GM18873 (cell line): ENCODE results near the gene PRELID3B.
A peak's percentile ranks its signal among the peaks of the same experiment; 100 is the strongest.
"Not testable (repeated sequence)": the region's sequence is repeated elsewhere in the genome, so short reads cannot be mapped to it uniquely, and the experiment has no call there.

Source experiments
- ATAC-seq: cut with Tn5 transposase; IDR thresholded peaks from one replicate; pipeline ENCODE4 v1.9.1; 2021; ENCODE audit warnings: mild to moderate bottlenecking, moderate library complexity, moderate number of reproducible peaks; ENCODE audit not compliant: unreplicated experiment, low FRiP score

PRELID3B gene

DNA sequence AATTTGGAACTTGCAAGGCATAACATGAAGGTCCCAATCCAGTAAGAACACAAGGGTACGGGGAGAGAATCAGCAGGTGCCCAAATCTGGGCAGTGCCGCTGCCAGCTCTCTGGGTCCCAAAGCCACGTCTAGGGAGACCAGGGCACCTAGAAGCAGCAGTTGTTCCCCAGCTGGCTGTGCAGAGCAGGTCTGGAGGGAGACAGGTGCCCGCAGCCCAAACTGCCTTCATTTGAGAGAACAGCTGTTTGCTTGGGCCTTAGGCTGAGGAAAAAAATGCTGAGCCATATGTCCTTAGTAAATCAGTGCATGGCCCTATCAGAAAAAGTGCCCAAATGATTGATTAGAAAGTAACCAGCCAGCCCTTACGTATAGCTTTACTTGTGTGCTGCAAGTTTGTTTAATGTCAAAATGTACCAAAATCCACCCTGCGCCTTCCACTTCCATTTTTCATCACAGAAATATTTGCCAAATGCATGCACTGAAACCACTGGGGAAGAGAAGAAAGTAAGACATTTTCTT is 9.1 kb upstream of the PRELID3B start:
- ATAC-seq: no peak

DNA sequence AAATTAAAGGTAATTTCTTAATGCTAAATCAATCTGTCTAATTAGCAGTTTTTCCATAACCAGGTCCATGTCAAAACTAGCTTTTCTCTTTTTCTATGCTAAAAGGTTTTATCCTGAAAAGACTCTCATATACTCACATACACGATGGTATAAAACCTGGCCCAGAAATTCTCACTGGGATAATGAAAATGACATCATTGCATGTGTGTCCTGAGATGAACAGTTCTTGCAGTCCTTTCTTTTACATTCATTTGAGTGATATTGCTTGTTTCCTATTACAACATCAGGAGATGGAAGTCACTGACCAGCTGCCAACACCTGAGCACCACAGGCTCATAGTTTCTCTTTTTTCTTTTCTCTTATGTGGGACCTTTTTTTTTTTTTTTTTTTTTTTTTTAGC is 7.9 kb upstream of the PRELID3B start:
- ATAC-seq: no peak

DNA sequence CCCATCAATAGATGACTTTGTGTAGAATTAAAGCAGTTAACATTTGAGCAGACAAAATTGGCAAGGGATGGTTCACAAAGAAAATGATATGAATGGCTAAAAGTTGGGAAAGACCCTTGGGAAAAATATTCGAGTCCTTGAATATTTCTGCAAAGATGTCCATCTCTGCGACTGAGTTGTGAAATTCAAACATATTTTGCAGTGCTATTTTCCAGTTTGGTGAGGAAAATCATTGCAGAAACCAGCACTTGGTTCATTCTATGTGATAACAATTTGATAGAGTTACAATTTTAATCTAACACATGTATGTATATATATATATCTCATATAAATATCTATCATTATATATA is 6.1 kb upstream of the PRELID3B start:
- no peak for ATAC-seq

DNA sequence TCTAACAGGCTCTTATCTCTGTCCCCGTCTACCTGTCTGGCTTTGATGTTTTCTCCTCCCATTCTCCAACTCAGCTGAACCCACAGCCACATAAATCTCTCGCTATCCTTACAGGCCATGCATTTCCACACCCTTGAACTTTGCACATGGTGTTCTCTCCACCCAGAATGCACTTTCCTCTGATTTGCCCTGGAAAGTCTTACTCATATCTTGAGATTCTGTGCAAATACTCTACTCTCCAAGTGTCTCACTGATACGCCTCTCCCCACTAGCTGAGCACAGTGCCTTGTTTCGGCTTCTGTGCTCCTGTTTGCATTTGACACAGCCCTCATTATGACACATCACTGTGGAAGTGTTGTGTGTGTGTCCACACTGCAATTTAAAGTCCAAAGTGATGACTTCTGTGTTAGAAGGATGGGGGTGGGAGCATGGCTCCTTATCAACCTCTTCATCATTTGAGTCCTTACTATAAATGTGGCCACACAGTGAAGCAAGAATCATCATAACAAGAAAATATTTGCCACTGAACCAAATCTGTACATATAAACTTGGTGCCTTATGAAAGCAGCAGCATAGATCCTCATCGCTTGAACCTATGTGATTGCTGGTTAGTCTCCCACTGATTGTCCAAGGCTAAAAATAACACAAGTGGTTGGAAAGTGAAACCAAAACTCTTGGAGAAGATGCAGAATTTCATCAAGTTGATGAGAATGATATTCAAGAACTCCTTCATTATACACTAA is 5.5 kb upstream of the PRELID3B start:
- no peak for ATAC-seq

DNA sequence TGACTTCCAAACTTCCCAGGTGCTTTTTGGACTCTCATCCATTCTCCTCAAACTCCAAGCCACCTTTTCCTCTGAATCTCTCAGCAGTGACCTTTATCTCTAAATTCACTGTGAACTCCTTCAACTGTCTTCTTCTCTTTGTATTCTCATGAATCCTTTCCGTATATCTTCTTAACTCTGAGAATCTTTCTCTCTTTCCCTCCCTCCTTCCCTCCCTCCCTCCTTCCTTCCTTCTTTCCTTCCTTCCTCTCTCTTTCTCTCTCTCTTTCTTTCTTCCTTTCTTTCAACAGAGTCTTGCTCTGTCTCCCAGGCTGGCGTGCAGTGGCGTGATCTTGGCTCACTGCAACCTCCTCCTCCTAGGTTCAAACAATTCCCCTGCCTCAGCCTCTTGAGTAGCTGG is 4.3 kb upstream of the PRELID3B start:
- no peak for ATAC-seq

DNA sequence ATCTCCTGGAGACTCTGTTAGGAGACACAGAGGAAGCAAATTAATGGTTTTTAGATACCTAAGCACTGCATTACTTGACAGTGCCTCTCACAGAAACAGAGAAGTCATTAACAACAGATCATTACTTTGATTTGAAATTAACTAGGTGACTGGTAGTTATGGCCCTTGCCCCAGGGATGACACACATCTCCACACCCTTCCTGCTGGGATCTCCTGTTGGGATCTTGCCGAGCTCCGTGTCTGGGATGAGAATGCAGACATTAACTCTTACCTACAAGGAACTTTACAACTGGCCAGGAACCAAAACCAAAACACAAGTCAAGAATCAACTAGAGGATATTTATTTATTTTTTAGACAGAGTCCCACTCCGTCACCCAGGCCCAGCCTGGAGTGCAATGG is 2.2 kb upstream of the PRELID3B start:
- no peak for ATAC-seq

DNA sequence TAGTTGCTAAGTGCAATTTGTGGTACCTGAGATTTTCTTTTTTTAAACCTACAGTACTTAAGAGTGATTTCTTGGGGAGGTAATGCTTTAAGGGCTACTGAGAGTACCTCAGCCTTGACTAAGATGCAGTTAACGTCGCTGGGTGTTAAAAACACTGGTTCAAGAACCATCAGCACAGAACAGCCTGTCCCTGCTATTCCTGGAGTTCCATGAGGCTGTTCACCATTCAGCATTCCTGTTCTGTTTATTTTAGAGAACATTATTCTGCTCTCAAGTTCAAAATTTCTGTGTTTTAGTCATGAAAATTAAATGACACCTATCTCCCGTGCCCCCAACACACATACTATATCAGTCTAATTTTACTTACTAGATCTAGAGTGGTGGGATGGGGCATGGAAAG is 1.7 kb upstream of the PRELID3B start:
- ATAC-seq: no peak

DNA sequence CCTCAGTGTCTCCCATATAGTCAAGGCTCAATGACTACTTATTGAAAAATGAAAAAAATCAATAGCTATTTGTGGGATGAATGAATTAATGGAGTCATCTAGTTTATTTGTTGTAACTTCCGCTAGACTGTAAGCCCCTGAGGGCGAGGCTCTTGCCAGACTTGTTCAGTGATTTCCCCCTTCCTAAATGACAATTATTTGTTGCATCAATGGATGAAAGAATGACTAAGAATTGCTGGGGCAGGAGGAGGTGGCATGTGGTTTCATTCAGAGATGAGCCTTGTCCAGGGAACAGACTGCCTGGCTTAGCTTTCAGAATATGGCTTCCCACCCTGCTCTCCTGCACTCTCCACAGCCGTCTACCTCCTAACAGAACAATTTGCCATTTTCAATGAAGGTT is 1.1 kb upstream of the PRELID3B start:
- no peak for ATAC-seq

DNA sequence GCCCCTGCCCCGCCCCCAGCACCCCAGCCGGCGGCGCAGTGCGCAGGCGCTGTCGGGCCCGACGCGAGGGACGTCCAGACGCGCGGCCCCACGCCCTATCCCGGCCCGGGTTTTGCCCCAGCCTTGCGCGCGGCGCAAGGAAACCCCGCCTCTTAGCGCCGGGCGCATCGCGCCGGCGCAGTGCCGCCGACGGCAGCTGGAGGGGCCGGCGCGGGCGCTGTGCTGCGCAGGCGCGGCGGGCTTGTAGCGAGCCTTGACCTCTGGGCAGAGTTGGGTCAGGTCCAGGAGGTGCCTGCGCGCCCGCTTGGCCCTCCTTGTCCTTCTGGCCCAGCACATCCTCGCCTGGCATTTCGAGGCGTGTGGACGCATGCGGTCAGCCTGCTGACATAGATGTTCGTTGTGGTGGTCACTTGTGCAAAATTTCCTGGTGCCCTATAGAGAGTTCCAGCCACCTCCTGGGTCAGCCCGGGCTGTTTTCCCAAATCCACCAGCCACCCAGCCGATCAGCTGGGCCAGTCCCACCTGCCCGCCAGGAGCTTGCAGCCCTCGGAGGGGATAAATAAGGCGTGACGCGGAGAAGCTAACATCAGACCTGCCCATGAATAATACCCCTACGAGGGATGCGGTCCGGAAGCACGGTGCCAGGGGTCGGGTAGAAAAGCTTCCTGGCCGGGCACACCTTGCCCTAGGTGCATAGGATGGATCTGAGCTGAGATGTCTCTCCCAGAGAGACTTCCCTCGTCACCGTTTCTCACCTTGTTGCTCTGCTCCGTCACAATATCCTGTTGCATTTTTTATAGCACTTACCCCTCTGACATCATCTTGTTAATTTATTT is 428 bp upstream of the PRELID3B start:
- peak; percentile 81 for ATAC-seq

DNA sequence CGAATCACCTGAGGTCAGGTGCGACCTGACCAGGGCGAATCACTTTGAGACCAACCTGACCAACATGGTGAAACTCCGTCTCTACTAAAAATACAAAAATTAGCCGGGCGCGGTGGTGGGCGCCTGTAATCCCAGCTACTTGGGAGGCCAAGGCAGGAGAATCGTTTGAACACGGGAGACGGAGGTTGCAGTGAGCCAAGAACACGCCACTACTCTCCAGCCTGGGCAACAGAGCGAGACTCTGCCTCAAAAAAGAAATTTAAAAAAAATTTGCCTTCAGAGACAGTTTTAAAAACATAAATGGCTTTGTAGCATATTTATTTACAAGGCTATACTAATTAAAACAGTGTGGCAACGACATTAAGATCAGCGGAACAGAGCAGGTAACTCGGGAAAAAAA is 1.1 kb downstream of the PRELID3B start:
- not testable (repeated sequence) for ATAC-seq

DNA sequence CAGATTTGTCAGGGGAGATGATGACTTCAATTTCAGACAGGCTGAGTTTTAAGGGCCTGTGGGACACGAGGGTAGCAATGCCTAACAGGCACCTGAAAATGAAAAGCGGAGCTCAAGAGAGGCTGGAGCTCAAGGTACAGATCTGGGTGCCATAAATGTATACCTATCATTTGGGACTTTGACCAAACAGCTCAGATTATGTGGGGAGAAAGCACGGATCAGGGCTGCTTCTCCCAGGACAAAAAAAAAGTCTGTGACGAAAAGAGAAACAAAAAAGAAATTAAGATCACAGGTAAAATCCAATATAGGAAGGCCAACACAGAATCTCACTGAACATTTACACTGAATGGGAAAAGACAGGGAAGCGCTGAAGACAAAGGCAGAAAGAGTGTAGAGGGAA is 1.9 kb downstream of the PRELID3B start:
- no peak for ATAC-seq

DNA sequence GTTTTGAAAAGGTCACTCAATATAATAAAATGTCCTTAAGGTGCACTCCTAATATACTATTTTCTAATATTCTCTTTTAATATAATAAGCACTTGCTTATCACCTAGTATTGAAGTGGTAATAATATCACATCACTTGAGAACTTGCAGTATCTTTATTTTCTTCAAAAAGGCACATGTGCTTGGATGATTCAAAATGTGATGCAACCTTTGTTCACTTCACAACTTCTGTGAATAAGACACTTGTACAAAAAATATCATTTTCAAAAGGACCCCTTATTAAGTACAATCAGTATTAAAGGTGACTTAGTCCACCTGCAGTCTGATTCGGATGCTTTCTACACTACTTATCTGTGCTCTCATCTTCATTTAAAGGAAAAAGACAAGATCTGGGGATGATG is 3.4 kb downstream of the PRELID3B start:
- no peak for ATAC-seq

DNA sequence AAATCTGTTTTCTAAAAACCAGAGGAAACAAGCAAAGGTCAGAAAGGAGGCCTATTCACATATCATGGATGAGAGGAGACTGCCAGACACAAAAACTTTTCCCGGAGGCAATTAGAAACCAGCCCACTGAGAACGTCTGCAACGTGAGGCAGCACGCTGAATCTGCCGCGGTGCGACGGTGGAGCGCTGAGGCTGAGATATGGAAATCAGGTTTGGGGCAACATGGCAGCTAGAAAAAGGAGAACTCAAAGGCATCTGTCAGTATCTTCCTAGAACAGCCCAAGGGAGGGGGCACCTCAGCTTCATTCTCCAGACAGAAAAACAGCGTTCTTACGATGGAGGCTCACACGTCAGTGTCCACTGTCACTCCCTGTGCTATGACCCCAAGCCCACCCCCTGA is 5.2 kb downstream of the PRELID3B start:
- ATAC-seq: no peak

DNA sequence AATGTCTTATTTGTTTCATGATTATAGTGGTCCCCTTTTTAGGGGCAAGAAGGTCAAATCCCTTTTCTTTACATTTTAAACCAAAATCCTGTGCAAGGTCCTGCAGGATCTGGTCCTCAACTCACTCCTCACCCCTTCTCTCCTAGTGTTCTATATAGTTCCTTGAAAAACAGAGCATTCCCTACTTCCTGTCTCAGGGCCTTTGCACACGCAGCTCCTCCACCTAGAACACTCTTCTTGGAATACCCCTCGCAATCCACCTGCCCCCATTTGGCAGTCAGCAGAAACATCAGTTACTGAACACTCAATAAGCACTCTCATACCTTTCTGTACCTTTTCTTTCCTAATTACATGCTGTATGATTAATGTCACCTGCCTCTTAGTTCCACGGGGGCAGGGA is 7.2 kb downstream of the PRELID3B start:
- no peak for ATAC-seq

DNA sequence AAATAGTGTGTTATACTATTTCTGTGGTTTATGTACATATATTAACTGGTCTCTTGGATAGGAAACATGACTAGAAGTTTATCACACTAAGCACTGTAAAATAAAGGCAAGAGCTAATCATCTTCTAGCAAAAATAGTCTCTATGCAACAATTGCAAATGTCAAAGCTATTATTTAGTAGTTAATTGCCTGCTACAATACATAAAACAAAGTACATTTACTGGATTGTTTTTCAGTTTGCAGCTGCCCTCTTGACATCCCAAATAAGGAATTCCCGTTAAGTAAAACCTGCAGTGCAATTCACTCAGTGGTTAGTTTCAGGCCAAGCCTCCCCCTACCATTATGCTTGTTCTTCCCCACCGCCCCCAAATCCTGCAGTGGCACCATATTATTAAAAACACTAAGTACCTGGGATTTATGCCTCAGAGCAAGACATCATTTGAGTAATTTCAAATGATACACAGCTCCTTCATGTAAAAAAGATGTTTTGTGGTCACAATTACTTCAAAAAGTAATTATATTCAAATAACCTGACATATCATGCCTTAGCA is 8.9 kb downstream of the PRELID3B start:
- no peak for ATAC-seq

DNA sequence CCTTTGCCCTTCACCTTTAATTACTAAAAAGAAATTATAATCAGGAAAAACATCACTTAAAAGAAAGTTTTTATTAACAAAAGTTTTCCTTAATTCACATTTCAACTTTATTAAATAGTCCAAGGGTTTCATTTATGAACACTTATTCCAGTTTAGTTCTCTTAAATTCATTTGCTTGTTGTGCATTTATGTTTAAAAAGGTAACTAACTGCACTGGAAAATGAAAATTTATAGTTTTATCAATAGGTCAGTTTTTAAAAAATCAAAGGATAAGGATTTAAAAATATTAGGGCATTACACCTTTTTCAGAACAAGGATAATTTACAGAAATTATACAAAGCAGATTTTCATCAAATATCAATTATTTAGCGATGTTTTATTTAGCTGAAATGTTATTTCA is 9.5 kb downstream of the PRELID3B start:
- ATAC-seq: no peak

DNA sequence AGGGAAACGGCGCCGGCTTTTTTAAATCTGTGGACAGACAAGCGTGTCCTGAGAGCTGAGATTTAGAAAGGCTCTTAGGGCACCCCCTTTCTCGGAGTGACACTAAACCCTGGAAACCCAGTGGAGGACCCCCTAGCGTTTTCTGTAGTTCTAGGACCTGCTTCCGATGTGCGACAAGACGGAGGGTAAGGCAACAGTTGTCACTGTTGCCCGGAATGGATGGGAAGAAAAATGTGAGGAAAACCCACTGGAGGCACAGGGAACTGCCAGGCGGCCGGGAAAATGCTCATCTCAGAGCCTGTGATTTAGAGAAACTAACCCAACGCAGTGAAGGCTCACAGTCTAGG is 9.9 kb downstream of the PRELID3B start:
- no peak for ATAC-seq

DNA sequence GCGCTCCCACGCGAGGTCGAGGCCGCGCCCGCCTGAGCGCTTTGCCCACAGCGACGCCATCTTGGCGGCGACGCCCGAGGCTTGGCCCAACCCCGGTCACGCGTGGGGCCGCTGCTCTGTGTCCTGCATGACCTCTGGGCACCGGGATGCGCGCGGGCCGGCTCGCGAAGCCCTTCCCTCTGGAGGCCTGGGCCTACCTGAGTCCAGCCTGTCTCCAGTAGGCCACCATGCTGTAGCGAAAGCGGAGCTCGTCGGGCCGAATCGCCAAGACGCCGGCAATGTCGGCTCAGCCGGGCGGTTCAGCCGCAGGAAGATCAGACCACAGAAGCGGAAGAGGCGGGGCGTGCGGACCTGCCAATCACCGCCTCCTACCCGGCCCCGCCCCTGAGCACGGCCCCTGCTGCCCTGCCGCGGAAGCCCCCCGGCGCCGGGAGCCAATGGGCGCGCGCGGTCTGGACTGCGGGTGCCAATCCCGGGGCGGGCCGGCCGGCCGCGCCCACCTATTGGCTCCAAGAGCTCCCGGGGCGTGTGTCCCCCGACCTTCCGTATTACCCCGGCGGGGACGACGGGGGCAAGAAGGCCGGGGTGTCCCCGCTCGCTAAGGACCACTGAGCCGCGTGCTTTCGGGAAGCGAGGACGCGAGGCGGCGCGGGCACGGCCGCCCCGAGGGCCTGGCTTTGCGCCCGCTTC is 10.4 kb downstream of the PRELID3B start, which contains the start of gene ATP5F1E:
TSS of gene ATP5F1E (minus strand) at position 313 of the 690 bp plus-strand sequence. CDS start at position 229, 84 bp downstream.
- ATAC-seq: peak; percentile 83

DNA sequence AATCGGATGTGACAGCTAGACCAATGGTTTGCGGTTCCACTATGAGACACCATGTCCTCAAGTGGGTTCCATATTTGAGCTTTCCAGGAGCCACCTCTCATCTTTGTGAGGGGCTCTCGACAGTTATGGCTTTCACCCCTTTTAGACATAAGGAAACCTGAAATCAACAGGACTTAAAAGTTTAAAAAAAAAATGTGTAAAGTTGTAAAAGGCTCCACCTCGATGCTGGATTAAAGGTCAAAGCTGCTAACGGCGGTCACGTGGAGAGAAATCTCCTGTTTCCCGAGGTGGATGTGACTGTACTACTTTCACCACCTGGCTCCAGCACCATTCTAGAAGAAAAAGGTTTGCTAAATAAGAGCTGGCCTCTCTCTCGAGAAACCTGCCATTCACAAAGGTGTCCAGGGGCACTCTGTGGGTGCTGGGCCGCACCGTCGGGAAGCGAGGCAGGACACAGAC is 11.0 kb downstream of the PRELID3B start:
- no peak for ATAC-seq

DNA sequence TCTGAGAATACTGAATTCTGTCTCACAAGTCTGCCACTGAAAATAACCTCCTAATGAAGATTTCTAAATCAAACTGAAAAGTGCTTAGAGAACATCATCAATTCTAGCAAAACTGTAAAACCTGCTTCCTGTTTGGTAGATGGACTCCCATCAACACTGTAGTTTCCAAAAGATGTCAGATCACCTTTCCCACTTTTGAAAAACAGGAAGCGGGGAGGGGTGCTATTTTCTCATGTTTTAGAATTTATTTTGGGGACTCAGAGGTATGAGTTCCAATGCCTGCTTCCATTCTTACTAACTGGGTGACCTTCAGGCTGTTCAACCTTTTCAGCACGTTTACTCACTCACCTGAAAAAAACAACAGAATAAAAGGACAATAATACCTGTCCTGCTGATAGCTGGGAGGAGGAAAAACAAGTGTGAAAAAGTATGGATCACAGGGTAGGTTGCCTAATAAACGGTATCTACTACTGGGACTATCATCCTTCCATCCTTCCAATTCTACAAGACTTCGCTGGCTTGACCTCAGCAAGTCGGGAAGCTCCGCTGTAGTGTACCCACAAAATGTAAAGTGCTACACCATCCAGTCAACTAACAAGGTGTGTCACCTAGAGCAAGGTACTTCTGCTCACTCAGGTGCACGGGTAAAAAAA is 11.5 kb downstream of the PRELID3B start:
- no peak for ATAC-seq
